Left forelimb (tissue), 1 donor: ENCODE results near the gene MEX3C.

Experiments used
- DNase-seq: peaks from one replicate; pipeline ENCODE4 v3.0.0-alpha.2; 2018; ENCODE audit warnings: low spot score

MEX3C gene

DNA sequence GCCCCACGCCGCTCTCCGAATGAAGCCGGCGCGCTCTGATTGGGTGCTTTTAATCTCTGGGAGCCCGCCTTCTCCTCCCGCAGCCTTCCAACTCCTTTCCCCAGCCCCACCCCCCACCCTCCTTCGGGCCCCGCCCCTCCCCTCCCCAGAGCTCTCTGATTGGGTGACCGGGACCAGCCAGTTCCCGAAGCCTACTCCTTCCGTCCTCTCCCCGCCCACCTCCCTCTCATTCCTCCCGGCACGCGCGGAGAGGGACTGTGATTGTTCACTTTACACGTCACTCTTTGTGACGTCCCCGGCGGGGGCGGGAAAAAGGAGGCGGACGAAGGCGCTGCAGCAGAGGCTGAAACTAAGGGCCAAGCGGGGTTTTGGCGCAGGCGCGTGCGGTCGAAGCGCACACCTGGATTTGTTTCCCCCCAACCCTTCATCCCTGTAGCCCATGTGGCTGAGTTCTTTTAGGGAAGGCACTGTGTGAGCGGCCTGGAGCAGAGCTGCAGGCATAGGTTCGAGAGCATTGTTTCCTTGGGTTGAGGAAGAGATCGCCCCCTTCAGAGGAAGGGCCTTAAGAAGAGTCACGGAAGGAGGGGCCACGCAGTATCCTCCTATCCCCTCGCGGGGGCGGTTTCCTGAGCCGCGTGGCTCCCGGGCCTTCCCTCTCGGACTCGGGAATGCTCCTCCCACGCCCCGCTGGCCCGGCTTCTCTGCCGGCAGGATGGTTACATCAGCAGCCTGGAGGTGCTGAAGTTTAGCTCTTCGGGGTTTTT is at the start of gene MEX3C:
TSS of gene MEX3C (minus strand) at position 21 of the 764 bp plus-strand sequence. CDS start 361 bp downstream, outside the sequence.
- DNase-seq: peak; percentile 99

DNA sequence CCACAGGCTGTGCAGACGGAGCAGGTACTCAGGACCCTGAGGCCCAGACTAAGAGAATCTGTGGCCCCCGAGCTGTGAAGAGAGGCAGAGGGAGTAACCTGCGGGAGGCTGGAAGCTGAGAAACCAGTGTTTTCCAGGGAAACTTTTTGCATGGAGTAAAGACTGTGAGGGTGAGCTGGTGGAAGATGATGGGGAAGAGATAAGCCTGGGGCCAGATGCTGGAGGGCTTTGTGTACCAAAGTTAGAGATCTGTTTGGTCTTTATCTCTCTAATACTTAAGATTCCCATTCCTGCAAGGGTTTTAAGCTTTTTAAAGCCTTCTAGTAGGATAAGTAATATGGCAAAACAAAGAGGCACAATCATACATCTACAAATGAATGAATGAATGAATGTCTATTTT is 43.7 kb upstream of the MEX3C start:
- DNase-seq: no peak

DNA sequence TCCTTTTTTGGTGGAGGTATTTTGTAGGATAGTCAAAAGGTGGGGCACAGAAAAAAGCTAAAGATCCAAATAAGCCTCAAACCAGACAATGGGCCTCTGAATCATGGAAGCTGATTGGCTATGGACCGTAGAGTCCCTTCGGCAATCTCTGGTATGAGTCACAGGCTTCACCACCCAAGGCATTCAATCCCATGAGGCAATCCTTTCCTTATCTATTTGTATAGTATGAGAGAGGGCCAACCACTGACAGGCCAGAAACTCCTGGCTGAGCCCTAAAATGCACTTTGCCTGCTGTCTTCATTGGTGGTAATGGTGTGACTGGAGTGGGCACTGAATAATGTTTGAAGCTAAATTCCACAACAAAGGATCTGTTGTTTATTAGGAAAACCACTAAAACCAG is 38.7 kb upstream of the MEX3C start:
- no peak for DNase-seq

DNA sequence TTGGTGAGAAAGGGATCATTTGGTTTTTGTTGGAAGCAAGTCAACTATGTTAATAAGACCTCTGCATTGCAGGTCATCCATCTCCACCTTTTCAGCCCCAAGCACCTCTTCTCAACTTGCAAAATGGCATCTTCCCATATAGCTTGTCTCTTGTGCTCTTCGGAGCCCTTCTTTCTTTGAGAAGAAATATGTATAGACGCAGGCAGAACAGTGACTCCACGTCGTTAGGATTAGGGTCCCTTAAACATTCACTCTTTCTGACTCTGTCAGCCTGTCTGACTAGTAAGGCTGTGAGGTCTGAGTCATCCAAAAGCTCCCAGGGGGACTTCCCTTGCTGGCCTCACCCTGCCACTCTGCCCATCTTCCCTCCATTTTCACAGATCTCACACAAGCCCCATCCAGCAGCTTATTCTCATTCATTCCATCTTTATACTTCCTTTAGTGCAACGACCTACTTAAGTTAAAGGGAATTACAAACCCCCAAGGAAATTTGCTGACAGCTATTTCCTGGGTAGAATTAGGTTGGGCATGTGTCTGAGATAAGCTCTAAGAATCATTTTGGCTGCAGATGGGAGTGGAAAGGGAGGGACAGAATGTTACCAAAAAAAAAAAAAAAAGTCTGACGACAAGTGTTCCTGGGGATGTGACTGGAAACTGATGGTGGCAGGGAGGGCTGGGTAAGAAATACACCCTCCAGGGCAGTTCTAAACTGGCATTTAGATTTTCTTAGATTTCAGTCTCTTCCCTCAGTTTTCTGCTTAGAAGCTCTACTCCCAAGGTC is 37.7 kb upstream of the MEX3C start:
- no peak for DNase-seq

DNA sequence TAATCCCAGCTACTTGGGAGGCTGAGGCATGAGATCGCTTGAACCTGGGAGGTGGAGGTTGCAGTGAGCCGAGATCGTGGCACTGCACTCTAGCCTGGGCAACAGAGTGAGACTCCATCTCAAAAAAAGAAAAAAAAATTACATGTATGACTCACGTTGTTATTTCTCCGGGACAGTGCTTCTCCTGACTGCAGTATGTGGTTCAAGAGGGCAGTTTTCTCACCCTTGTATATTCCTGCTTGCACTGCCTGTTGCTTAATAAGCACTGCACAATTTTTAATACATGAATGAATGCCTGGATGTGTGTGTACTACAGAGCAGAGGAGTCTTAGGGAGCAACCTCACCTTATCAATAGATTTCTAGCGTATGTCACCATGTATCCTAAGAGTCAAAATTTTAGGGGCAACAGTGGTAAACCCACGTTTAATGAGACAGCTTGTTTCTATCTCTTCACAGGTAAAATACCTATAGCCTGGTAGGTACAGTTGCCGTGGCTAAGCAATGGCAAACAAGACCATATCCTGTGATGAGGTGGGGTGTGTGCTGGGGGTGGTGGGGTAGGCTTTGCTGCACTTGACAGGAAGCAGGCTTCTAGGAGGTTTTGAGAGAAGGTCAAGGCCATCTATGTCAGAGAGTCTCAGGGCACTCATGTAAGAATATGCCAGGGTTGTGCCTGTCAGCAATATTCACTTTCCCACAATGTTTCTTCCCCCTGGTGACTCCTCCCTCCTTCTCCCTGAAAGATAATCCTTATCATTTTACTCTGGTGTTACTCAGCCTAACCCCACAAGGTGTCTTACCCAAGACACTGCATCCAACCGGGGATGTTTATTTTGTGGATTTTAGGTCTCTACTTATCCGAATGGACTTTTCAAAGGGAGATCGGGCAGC is 36.9 kb upstream of the MEX3C start:
- DNase-seq: no peak

DNA sequence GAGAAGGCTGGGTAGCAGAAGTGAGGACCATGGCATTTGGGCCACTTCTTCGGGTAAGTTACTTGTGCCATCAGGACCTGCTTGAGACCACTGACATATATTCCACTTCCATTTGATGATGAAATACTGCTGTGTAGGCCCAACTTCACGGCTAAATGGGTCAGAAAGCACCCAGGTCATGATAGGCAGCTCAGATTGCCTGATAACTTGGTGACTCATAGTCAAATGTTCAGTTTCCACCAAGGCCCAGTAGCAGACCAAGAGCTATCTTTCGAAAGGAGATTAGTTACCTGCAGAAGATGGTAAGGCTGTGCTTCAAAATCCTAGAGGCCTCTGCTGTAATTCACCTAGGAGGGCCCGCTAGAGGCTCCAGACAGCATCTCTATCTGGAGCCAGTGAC is 31.8 kb upstream of the MEX3C start:
- no peak for DNase-seq

DNA sequence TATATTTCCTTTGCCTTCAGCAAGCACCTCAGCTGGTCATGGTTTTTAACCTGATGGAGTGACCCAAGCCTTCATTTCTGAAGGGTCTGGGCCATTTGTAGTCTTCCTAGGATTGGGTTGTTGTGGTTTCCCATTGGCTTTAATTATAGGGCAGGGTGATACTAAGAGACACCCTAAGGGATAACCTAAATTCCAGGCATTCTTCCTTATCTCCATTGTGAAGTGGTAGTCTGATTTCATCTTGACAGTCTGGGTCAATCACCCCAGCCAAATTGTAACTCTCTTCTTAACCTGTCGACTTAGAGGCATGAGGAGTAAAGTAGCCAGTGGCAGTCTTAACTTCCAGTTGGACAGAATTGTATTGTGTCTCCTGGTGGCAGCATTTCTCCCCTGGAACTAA is 30.2 kb upstream of the MEX3C start:
- no peak for DNase-seq

DNA sequence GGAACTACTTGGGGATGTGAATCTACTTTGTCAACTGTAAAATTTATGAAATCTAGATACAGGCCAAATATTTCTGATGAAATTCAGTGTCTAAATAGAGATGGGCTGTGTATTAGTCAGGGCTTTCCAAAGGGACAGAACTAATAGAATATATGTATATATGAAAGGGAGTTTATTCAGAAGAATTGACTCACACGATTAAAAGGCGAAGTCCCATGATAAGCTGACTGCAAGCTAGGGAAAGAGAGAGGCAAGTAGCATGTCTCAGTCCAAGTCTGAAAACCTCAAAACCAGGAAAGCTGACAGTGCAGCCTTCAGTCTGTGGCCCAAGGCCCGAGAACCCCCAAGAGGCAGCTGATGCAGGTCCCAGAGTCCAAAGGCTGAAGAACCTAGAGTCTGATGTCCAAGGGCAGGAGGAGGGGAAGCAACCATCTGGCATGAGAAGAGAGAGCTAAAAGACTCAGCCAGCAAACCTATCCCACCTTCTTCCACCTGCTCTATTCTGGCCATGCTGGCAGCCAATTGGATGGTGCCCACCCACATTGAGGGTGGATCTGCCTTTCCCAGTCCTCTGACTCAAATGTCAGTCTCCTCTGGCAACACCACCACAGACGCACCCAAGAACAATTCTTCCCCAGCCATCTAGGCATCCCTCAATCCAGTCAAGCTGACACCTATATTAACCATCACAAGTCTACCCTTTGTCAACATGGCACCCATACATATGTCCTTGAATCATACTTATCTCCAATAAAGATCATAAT is 29.3 kb upstream of the MEX3C start:
- DNase-seq: no peak

DNA sequence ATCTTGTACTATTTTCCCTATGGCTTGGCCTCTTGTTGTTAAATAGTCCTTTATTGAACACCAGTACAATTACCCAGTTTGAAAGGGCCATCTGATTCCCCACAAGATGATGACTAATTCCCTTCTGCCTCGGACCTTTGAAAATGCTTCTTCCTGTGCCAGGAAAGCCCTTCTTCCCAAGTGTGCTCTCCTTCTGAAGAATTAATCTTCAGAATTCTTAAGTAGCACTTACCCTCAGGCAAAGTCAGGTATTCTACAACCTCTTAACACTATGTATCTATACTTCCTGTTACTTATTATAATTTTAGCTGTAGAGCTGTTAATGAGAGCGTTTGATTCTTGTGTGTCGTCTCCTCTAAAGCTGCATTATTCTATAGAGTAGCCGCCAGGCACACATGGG is 28.6 kb upstream of the MEX3C start:
- DNase-seq: no peak

DNA sequence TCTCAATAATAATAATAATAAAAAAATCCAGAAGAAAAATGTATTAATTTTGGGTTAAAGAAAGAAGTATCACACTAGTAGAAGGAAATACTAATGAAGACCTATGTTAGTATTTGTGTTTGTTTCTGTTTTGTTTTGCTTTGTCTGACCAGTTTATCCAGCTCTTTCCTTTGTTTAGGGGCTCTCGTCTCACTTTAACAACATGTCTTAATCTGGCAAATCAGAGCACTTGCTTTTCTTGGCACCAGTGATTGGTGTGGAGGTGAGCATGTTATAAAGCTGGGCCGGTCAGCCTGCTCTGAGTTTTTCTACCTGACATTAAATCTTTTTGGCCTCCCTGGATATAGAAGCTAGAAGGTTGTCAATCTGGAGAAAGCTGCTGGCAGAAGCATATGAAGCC is 15.1 kb upstream of the MEX3C start:
- DNase-seq: no peak

DNA sequence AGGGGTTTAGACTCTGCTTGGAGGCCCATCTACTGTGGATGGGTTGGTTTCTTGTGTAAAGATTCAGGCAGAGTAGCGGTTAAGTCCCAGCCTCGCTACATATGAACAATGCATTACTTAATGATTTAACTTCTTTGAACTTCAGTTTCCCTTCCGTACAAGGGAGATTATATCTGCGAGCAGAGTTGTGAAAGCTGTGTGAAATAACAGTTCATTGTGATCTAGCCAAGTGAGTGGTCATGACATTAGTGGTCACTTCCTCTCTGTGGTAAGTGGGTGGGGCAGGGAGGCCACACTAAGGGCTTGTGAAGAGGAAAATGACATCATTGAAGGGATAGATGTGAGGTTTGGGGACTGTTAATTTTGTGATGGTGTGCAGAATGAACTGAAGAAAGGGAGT is 14.1 kb upstream of the MEX3C start:
- no peak for DNase-seq

DNA sequence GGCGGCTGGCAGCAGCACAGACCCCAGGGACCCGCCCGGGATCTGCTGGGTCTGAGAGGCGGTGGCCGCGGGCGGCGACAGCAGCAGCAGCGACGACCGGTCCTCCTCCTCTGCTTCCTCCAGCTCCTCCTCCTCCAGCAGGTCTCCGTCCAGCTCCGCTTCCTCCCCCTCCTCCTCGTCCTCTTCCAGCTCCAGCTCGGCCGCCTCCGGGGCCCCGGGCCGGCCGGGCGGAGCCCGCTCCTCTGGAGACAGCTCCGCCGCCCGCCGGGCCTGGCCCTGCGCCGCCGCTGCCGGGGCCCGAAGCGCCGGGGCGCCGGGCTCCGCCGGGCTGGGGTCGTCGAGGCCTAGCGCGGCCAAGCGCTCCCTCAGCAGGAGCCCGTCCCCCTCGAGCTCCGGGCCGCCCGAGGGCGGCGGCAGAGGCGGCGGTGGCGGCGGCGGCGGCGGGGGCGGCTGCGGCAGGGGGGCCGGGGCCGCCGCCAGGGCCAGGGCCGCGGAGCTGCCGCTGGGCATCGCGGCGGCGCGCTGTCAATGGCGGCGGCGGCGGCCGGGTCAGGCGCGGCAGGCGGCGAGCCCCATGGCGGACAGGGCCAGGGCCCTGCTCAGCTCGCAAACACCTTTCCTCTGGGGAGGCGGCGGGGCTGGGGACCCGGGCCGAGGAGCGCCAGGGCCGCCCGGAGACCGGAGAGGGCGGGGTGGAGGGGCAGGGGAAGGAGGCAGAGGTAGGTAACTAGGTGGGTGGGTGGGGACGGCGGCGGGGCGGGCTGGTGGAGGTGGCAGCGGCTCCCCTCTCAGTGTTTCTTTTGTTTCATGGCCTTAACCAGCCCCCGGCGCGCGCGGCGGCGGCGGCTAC is 445 bp downstream of the MEX3C start:
- DNase-seq: peak; percentile 79

DNA sequence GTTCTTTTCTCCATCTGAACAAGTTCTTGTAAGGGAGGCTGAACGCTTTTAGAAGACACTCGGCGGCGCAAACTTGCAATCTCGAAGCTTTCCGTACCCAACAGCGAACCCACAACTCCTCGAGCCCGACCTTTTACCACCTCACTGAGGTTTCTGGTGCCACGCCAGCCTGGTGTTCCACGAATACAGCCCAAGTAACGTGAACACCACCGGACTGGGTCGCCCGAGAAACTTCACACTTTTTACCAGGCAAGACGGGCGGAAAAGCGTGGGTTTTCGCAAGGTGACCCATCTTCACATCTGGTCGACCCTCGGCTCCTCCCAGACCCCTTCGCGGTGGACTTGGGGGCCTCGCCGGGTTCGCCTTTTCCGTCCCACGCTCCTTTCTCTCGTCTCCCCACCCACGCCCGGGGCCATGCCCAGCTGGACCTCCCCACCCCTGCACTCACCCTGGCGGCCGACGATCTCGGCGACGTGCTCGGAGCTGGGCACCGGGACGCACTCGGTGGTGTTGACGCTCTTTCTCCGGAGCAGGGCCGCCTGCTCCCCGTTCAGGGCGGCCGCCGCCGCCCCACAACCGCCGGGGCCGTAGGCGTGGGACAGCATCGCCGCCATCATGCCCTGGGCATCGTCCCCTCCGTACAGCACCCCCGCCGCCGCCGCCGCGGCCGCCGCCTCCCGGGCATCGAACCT is 1.2 kb downstream of the MEX3C start:
- DNase-seq: peak; percentile 70

DNA sequence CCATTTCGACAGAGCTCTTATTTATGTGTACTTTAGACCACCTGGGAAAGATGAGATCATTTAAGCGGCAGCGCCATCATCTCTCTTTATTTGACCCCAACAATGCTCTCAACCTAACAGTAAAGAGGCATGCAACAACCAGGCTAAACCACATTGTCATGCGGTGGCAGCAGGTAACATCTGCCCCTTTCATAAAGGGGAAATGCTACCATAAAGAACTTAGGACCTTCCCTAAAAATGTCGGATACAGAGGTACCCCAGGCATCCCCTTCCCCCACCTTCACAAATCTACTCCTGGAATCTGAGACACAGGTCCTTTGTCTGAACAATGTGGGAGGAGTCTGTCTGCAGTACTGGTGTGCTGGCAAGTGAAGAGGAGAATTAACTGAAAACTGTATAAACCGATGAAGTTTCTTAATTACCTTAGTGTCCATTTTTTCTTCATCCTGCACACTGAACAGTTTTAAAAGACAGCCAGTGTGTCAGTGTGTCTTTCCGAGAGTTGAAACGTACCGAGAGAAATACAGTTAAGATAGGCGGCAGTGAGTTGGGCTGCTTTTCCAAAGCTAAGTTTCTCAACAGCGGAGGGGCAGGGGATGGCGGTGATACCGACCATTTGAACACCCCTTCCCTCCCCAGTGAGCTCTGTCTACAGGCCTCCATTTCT is 1.9 kb downstream of the MEX3C start:
- DNase-seq: no peak

DNA sequence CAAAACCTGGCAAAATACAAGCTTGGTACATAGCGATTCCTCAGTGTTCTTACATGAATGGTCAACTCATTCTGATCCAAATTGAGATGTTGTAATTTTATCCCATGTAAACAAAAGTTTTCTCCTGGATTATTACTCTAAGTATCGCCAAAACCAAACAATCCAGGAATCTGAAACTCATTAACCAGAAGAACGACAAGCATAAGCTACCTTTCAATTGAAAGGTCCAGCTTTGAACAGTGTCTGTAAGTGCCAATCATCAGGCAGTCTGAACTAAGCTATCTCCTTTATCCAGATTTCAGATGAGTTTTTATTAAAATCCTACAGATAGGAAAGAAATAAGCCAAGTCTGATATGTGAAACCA is 2.4 kb downstream of the MEX3C start:
- DNase-seq: no peak

DNA sequence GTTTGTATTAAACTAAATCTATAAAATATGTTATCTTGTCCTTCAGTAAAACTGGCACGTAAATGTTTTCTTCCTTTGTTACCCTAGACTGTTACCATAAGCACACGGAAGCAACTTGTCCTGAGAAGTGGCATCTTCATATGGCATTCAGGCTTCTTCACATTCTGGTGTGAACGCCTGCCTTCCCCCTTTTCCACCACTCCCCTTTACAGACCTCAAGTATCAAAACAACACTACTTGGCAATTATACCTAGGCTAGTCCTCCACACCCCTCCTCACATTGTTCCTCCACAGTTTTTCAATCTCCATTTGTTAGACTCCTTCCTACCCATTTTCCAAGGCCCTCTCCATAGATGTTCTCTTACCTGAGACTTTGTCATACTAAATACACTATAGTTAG is 2.9 kb downstream of the MEX3C start:
- no peak for DNase-seq

DNA sequence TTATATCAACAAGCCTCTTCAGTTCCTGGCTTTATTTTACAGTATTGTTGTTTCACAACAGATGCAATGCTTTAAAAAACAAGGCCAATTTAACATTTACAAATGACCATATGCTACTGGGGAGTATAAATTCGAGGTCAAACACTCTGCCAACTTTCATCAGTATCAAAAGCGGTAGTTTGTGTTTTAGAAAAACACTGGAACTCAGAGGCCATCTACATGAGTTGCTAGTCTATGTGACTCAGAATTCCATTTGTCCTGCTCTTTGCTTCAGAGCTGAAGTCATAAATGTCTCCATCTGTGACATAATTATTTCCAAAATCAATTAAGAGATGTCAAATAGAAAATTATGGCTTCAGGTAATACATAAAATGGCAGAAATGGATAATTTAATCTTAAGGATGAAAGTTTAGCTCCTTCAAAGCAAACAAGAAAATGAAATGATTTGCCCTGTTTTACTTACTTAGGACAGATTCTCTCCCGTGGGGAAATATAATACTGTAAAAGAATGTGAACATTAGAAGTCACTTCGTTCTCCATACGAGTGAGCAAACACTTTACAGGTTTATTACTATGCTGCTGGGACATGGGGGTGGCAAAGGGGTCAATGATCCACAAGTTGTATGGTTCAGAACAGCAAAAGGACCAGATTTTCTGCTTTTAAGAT is 3.7 kb downstream of the MEX3C start:
- DNase-seq: no peak

DNA sequence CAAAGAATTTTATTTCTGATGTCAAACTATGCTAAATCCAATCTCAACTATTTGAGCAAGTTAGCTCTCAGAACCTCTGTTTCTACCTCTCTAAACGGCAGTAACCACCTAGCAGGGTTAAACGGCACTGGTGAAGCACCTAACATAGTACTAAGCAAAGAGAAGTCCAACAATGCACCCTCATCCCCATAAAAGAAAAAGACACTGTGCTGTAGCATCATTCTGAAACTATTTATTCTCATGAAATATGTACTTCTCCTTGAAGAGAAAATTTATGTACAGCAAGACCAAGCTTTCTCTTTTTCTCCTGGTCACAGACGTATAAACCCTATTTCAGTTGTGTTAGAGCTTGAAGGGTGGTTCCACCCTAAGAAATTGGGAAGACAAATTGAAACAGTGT is 4.8 kb downstream of the MEX3C start:
- no peak for DNase-seq

DNA sequence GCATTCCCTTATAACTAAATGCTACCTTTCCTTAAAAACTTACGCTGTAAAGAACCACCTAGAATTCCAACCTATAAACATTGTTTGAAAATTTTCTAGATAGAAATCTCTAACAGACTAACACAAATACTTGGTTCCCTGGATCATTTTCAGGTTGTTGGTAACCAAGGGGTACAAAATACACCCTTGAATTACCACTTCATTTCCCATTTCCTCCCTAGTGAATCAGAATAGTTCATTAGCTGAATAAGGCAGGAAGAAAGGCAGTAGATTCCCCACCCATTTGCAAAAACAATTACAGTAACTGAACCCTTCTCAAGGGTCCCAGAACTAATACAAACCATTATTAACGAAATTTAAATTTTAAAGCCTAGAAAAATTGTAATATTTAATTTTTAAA is 5.5 kb downstream of the MEX3C start:
- DNase-seq: no peak
